ENCODE results near the gene ZHX3.

ZHX3 gene

GRCh38 chr20:41290804-41291389 is 26.6 kb downstream of the ZHX3 start:
- DNase-seq = no peak

GRCh38 chr20:41287327-41287726 is 30.2 kb downstream of the ZHX3 start:
- peak; percentile 82 for DNase-seq

GRCh38 chr20:41286240-41286851 is 31.2 kb downstream of the ZHX3 start:
- DNase-seq = no peak

- DNase-seq = no peak
These were observed 37.8 kb downstream of the ZHX3 start for GRCh38 chr20:41279546-41280225.

- no peak for DNase-seq
These were observed 38.6 kb downstream of the ZHX3 start for GRCh38 chr20:41278936-41279335.

GRCh38 chr20:41277049-41277448 is 40.5 kb downstream of the ZHX3 start:
- no peak for DNase-seq

- DNase-seq = no peak
These were observed 41.2 kb downstream of the ZHX3 start for GRCh38 chr20:41276317-41276751.

- peak; percentile 7 for DNase-seq
These were observed 42.2 kb downstream of the ZHX3 start for GRCh38 chr20:41275301-41275731.

- no peak for DNase-seq
These were observed 43.4 kb downstream of the ZHX3 start for GRCh38 chr20:41274152-41274551.

- DNase-seq = no peak
These were observed 44.1 kb downstream of the ZHX3 start for GRCh38 chr20:41273445-41273844.

GRCh38 chr20:41272339-41272738 is 45.2 kb downstream of the ZHX3 start:
- DNase-seq = no peak

- DNase-seq = no peak
These were observed 48.4 kb downstream of the ZHX3 start for GRCh38 chr20:41268917-41269652.

GRCh38 chr20:41268402-41268801 is 49.1 kb downstream of the ZHX3 start:
- no peak for DNase-seq

GRCh38 chr20:41265938-41266337 is 51.6 kb downstream of the ZHX3 start:
- DNase-seq = no peak

- no peak for DNase-seq
These were observed 52.7 kb downstream of the ZHX3 start for GRCh38 chr20:41264819-41265218.

- peak; percentile 11 for DNase-seq
These were observed 55.5 kb downstream of the ZHX3 start for GRCh38 chr20:41261790-41262717.

- DNase-seq = no peak
These were observed 56.3 kb downstream of the ZHX3 start for GRCh38 chr20:41261260-41261659.

- DNase-seq = no peak
These were observed 56.8 kb downstream of the ZHX3 start for GRCh38 chr20:41260734-41261220.

GRCh38 chr20:41259309-41259708 is 58.2 kb downstream of the ZHX3 start:
- DNase-seq = no peak

GRCh38 chr20:41258474-41258873 is 59.1 kb downstream of the ZHX3 start:
- no peak for DNase-seq

- no peak for DNase-seq
These were observed 61.0 kb downstream of the ZHX3 start for GRCh38 chr20:41256516-41256915.

GRCh38 chr20:41255655-41256054 is 61.9 kb downstream of the ZHX3 start:
- no peak for DNase-seq
